HL-60 (cell line): Measurements from ENCODE around the gene TEDC2.

ENCODE experiments used
- CTCF ChIP-seq: IDR thresholded peaks from one replicate; pipeline ENCODE4 v1.5.1; 2011; ENCODE audit warnings: low read length, control low read depth, inconsistent platforms; ENCODE audit not compliant: insufficient read depth
- POLR2AphosphoS5 ChIP-seq: IDR thresholded peaks from 2 replicates; pipeline ENCODE4 v1.6.1; 2012; ENCODE audit warnings: low read depth
- REST ChIP-seq: IDR thresholded peaks from 2 replicates; pipeline ENCODE4 v1.6.1; 2012; ENCODE audit warnings: low read depth; ENCODE audit not compliant: insufficient replicate concordance

GRCh38 chr16:2428051-2428783 lies 31.7 kb upstream of the TEDC2 start:
- TF ChIP-seq REST (no peak), POLR2AphosphoS5 (no peak), CTCF (no peak)
